Nephron progenitor cell (in vitro differentiated cells): ENCODE results near the gene FZD4.
"Not testable (repeated sequence)": the region's sequence is repeated elsewhere in the genome, so short reads cannot be mapped to it uniquely, and the experiment has no call there.

Source experiments
- DNase-seq: peaks from one replicate; pipeline ENCODE4 v3.0.0; 2021
- H3K27ac Mint-ChIP-seq: 2 replicates; pipeline ENCODE4 v1.8.0; 2021; ENCODE audit warnings: mild to moderate bottlenecking, moderate library complexity, mixed read lengths
- H3K27me3 Mint-ChIP-seq: 2 replicates; pipeline ENCODE4 v1.8.0; 2021; ENCODE audit warnings: mild to moderate bottlenecking, low read depth, mixed read lengths; ENCODE audit not compliant: poor library complexity
- H3K36me3 Mint-ChIP-seq: 2 replicates; pipeline ENCODE4 v1.8.0; 2021; ENCODE audit warnings: low read depth, mixed read lengths
- H3K4me1 Mint-ChIP-seq: 2 replicates; pipeline ENCODE4 v1.8.0; 2021; ENCODE audit warnings: mixed read lengths
- H3K4me3 Mint-ChIP-seq: 2 replicates; pipeline ENCODE4 v1.8.0; 2021; ENCODE audit warnings: mild to moderate bottlenecking, moderate library complexity, mixed read lengths
- H3K9me3 Mint-ChIP-seq: 2 replicates; pipeline ENCODE4 v1.8.0; 2021; ENCODE audit warnings: mild to moderate bottlenecking, moderate library complexity, mixed read lengths
- TF ChIP-seq, protein P1 (sequence below): fragments of 200-600 bp; sonication (generic); IDR thresholded peaks from 2 replicates; pipeline ENCODE4 v1.5.0; 2021; ENCODE audit warnings: antibody characterized with exemption

FZD4 gene

DNA sequence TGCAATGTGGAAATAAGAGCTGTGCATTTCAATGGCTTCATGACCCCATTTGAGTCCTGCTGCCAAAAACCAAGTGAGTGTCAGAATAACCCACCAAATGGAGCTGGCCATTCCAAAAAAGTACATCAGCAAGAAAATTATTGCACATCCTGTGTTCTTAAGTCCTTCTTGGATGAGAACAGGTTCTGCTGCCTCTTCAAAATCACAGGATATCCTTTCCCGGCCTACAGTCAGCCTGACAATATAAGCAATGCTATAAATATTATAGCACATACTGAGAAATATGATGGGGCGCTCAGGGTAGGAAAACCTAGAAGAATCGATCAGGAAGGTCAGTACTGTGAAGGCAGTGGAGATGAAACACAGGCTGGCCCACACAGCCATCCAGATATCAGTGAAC lies 3.5 kb downstream of the FZD4 start:
- TF ChIP-seq, protein P1, sequence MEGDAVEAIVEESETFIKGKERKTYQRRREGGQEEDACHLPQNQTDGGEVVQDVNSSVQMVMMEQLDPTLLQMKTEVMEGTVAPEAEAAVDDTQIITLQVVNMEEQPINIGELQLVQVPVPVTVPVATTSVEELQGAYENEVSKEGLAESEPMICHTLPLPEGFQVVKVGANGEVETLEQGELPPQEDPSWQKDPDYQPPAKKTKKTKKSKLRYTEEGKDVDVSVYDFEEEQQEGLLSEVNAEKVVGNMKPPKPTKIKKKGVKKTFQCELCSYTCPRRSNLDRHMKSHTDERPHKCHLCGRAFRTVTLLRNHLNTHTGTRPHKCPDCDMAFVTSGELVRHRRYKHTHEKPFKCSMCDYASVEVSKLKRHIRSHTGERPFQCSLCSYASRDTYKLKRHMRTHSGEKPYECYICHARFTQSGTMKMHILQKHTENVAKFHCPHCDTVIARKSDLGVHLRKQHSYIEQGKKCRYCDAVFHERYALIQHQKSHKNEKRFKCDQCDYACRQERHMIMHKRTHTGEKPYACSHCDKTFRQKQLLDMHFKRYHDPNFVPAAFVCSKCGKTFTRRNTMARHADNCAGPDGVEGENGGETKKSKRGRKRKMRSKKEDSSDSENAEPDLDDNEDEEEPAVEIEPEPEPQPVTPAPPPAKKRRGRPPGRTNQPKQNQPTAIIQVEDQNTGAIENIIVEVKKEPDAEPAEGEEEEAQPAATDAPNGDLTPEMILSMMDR, result no peak
- H3K27me3 Mint-ChIP-seq, result peaks cover 14% of the 10 kb centered on the region
- peaks cover 62% of the 10 kb centered on the region for H3K36me3 Mint-ChIP-seq
- H3K4me1 Mint-ChIP-seq, result peaks cover 80% of the 10 kb centered on the region
- H3K4me3 Mint-ChIP-seq, result peak overlapping the region; percentile 95
- no peak for DNase-seq
- H3K27ac Mint-ChIP-seq, result no peak overlapping the region
- H3K9me3 Mint-ChIP-seq, result peaks cover 8% of the 10 kb centered on the region

DNA sequence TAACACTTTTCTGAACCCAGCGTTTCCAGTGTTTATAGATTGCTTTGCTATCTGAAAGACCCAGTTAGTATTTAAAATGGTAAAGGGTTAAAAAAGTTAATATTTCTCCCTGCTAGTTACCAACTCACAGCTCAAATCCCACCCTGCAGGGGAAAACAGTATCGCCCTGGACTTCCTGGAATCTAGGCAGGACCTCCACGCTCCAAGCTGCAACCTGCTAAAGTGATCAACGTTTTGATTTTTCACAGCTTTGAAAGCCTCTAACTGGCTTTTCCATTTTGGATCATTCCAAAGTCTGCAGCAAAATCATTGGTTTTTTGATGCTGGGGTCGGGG lies 4.6 kb downstream of the FZD4 start:
- Mint-ChIP-seq H3K27ac (no peak overlapping the region), H3K27me3 (peaks cover 14% of the 10 kb centered on the region), H3K4me3 (peak overlapping the region; percentile 73), H3K36me3 (peaks cover 72% of the 10 kb centered on the region), H3K4me1 (peaks cover 85% of the 10 kb centered on the region), H3K9me3 (peaks cover 8% of the 10 kb centered on the region)
- DNase-seq, result no peak
- TF ChIP-seq, protein P1, result no peak

DNA sequence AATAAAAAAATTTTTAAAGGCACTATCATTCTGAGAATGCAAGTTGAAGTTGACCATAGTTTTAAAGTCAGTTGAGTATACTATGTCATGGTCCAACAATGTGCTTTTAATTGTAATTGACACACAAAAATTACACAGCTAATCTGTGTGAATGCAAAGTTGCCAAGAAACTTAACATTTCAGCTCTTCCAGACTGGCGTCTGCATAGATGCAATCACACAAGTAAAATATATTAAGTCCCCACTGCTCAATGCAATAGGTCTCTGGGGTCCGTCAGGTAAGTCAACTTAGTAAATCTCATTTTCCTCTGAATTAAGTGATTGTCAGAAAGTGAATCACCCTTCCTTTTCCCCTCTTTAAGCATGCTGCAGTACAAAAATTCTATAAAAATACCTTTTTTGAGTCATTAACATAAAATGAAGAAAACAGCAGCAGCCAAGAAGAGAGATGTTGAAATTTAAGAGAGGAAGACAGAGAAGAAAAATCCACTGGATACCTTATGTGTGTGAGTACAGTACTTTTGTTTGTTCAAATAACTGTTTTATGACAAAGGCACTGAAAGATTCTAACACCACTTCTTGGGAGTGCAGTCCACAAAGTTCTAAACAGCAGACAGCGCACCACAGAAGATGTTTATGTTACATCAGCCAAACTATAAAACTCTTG lies 5.1 kb downstream of the FZD4 start:
- TF ChIP-seq, protein P1, result no peak
- H3K36me3 Mint-ChIP-seq, result peaks cover 77% of the 10 kb centered on the region
- peaks cover 8% of the 10 kb centered on the region for H3K9me3 Mint-ChIP-seq
- H3K27ac Mint-ChIP-seq, result no peak overlapping the region
- DNase-seq, result no peak
- peak overlapping the region; percentile 73 for H3K4me3 Mint-ChIP-seq
- H3K4me1 Mint-ChIP-seq, result peaks cover 90% of the 10 kb centered on the region
- peaks cover 14% of the 10 kb centered on the region for H3K27me3 Mint-ChIP-seq

DNA sequence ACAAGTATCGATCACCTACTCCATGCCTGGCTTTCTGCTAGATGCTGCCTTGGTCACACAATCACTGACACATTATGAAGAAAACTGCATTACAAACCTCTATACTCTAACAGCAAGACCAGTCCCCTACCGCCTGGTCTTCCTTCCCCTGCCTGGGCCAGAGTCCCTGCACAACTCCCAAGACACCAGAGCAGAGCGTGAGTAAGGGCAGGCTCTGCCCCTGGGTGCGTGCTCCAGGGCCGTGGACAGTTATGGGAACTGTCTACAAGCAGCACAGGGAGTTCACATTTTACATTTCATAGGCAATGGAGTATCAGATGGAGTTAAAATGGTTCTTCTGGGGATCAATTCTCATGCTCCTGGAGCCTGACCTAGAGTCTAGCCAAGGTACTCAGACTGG lies 6.5 kb downstream of the FZD4 start:
- peaks cover 91% of the 10 kb centered on the region for H3K36me3 Mint-ChIP-seq
- no peak for DNase-seq
- peak overlapping the region; percentile 94 for H3K27ac Mint-ChIP-seq
- H3K4me1 Mint-ChIP-seq, result peaks cover 94% of the 10 kb centered on the region
- peaks cover 7% of the 10 kb centered on the region for H3K27me3 Mint-ChIP-seq
- H3K4me3 Mint-ChIP-seq, result peak overlapping the region; percentile 73
- peaks cover 16% of the 10 kb centered on the region for H3K9me3 Mint-ChIP-seq
- TF ChIP-seq, protein P1, result no peak

DNA sequence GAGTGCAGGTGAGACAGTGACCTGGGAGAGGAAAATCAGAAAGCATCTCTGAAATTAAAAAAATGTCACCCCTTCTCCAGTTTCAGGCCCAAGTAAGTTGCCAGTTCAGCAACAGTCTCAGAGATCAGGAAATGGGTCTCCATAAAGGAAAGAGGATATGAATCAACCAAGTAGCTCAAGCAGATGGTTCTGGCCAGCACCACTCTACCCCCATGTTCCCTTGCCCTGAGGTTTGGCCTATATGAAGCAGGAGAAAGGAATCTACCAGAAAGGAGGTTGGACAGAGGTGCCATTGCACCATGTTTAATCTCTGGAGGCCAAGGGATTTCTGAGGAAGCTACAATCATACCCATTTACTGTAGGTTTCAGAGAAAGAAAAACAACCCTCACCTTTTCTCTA lies 7.7 kb downstream of the FZD4 start:
- no peaks in the 10 kb centered on the region for H3K27me3 Mint-ChIP-seq
- DNase-seq, result no peak
- peaks cover 13% of the 10 kb centered on the region for H3K9me3 Mint-ChIP-seq
- no peak overlapping the region for H3K4me3 Mint-ChIP-seq
- H3K27ac Mint-ChIP-seq, result no peak overlapping the region
- peaks cover 87% of the 10 kb centered on the region for H3K4me1 Mint-ChIP-seq
- TF ChIP-seq, protein P1, result no peak
- H3K36me3 Mint-ChIP-seq, result peaks cover 98% of the 10 kb centered on the region

DNA sequence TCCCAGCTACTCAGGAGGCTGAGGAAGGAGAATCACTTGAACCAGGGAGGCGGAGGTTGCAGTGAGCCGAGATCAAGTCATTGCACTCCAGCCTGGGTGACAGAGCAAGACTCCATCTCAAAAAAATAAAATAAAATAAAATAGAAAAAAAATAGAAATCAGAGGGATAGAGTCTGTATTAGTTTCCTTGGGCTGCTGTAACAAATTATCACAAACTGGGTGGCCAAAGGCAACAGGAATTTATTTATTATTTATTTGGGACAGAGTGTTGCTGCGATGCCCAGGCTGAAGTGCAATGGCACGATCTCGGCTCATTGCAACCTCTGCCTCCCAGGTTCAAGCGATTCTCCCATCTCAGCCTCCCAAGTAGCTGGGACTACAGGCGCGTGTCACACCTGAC lies 11.7 kb downstream of the FZD4 start:
- not testable (repeated sequence) for DNase-seq, H3K9me3 Mint-ChIP-seq, H3K4me3 Mint-ChIP-seq, H3K27ac Mint-ChIP-seq, H3K27me3 Mint-ChIP-seq
- Mint-ChIP-seq H3K4me1 (peaks cover 87% of the 10 kb centered on the region), H3K36me3 (peaks cover 67% of the 10 kb centered on the region)
